Left lung (tissue), 10 donors: ENCODE measurements around the gene RAB4B. TPM values are rescaled to one million over a fixed set of nuclear protein-coding genes. Genes with fewer than 3 reads are reported as not detected.

Experiments
- ATAC-seq: fragments of 200-7000 bp; cut with Tn5 transposase; one replicate; pipeline ENCODE4 v1.9.1; 2020; ENCODE audit warnings: moderate library complexity
- DNase-seq, 4 donors: peaks; one replicate each; pipeline ENCODE4 v3.0.0-alpha.2; 2013 to 2020
- H3K27ac ChIP-seq, 2 donors: fragments of 200-600 bp; sonication (generic) in 1 of 2; one replicate each; pipeline versions ENCODE4 v1.5.0 to v1.8.0; 2020 to 2021
- H3K27me3 ChIP-seq, 2 donors: fragments of 200-600 bp; sonication (generic) in 1 of 2; one replicate each; pipeline versions ENCODE4 v1.5.0 to v1.8.0; 2020 to 2021
- H3K36me3 ChIP-seq, 2 donors: fragments of 200-600 bp; sonication (generic) in 1 of 2; one replicate each; pipeline versions ENCODE4 v1.5.0 to v1.8.0; 2020 to 2021
- H3K4me1 ChIP-seq, 2 donors: fragments of 200-600 bp; one replicate each; pipeline ENCODE4 v1.8.0; 2021
- H3K4me3 ChIP-seq, 2 donors: fragments of 200-600 bp; sonication (generic) in 1 of 2; one replicate each; pipeline versions ENCODE4 v1.5.0 to v1.8.0; 2020 to 2021; ENCODE audit warnings: mild to moderate bottlenecking in 1 of 2
- H3K9me3 ChIP-seq, 2 donors: fragments of 200-600 bp; sonication (generic) in 1 of 2; one replicate each; pipeline versions ENCODE4 v1.5.0 to v1.8.0; 2020 to 2021
- CTCF ChIP-seq, 2 donors: fragments of 200-600 bp; sonication (generic) in 1 of 2; IDR thresholded peaks; one replicate each; pipeline versions ENCODE4 v1.5.0 to v1.8.0; 2021; ENCODE audit warnings: antibody characterized with exemption in 2 of 2
- intact Hi-C, 2 donors: fragments of 100-400 bp; cut with DNase I; formaldehyde crosslinking; loops; one replicate each; pipeline versions ENCODE4 v1.11.2 to v1.14.2; 2022
- polyA plus RNA-seq, 6 donors: library from polyadenylated mRNA; unstranded; fragments of 120-200 nt; gene quantifications; one replicate each; pipeline ENCODE4 v1.2.1, GENCODE V29; 2013; ENCODE audit not compliant: insufficient read length in 6 of 6
- total RNA-seq, 2 donors: library from RNA; stranded (reverse); fragmentation: NEBNext Ultra II Directional; extraction: Animal tissue kit (Norgen Biotek cat#: 25700); gene quantifications; one replicate each; pipeline ENCODE4 v1.2.1, GENCODE V29; 2021
- donor health status: DM: no; HTN: yes; CAD: no.
- donor health status: DM: no; HTN: no; CAD: no.

The RAB4B gene
- total and polyA plus RNA-seq, 8 donors, result 11.1 to 50.4 (median 13.3) TPM

- no peak for TF ChIP-seq CTCF (IDR thresholded peaks at IDR 0.05)
- H3K36me3 ChIP-seq, result peaks cover 0 to 22% of the 10 kb centered on the region in 2 donors
- H3K27me3 ChIP-seq, result no peaks in the 10 kb centered on the region
- H3K4me3 ChIP-seq, result peak overlapping the region; percentile 58 to 62
- intact Hi-C loops, result no loop called here
- peak overlapping the region; percentile 91 to 94 for H3K27ac ChIP-seq
- peaks cover 36 to 82% of the 10 kb centered on the region in 2 donors for H3K4me1 ChIP-seq
- ATAC-seq, result no peak
- H3K9me3 ChIP-seq, result no peaks in the 10 kb centered on the region
- DNase-seq, result no peak
Observed at GRCh38 chr19:40752257-40752781, 25.7 kb upstream of the RAB4B start.

GRCh38 chr19:40754611-40755247 is 23.3 kb upstream of the RAB4B start:
- Histone ChIP-seq H3K9me3 (no peaks in the 10 kb centered on the region), H3K4me3 (peak overlapping the region in 1 of 2 donors; percentile 58), H3K4me1 (peaks cover 24 to 59% of the 10 kb centered on the region in 2 donors), H3K27me3 (no peaks in the 10 kb centered on the region), H3K27ac (peak overlapping the region; percentile 53 to 55), H3K36me3 (peaks cover 4 to 47% of the 10 kb centered on the region in 2 donors)
- no peak for ATAC-seq
- intact Hi-C loops, result no loop called here
- DNase-seq, result no peak
- TF ChIP-seq CTCF (IDR thresholded peaks at IDR 0.05), result no peak

- intact Hi-C loops, result no loop called here
Observed at GRCh38 chr19:40755248-40755624, 22.8 kb upstream of the RAB4B start.

GRCh38 chr19:40755791-40756190 is 22.3 kb upstream of the RAB4B start:
- Histone ChIP-seq H3K27ac (peak overlapping the region in 1 of 2 donors; percentile 55), H3K27me3 (no peaks in the 10 kb centered on the region), H3K36me3 (peaks cover 4 to 57% of the 10 kb centered on the region in 2 donors), H3K9me3 (no peaks in the 10 kb centered on the region), H3K4me1 (peaks cover 23 to 55% of the 10 kb centered on the region in 2 donors), H3K4me3 (no peak overlapping the region)
- DNase-seq (no peak), ATAC-seq (no peak)
- intact Hi-C loops, result no loop called here
- no peak for TF ChIP-seq CTCF (IDR thresholded peaks at IDR 0.05)

More at GRCh38 chr19:40755248-40755624, 22.8 kb upstream of the RAB4B start:
- Histone ChIP-seq H3K27ac (peak overlapping the region in 1 of 2 donors; percentile 55), H3K4me1 (peaks cover 23 to 55% of the 10 kb centered on the region in 2 donors), H3K36me3 (peaks cover 4 to 52% of the 10 kb centered on the region in 2 donors), H3K27me3 (no peaks in the 10 kb centered on the region), H3K9me3 (no peaks in the 10 kb centered on the region), H3K4me3 (no peak overlapping the region)
- no peak for DNase-seq
- no peak for ATAC-seq
- no peak for TF ChIP-seq CTCF (IDR thresholded peaks at IDR 0.05)

GRCh38 chr19:40756502-40757110 is 21.4 kb upstream of the RAB4B start:
- DNase-seq (no peak), ATAC-seq (peak; percentile 25)
- Histone ChIP-seq H3K9me3 (no peaks in the 10 kb centered on the region), H3K4me1 (peaks cover 23 to 54% of the 10 kb centered on the region in 2 donors), H3K27ac (peak overlapping the region in 1 of 2 donors; percentile 30), H3K36me3 (peaks cover 4 to 65% of the 10 kb centered on the region in 2 donors), H3K4me3 (no peak overlapping the region), H3K27me3 (no peaks in the 10 kb centered on the region)
- TF ChIP-seq CTCF (IDR thresholded peaks at IDR 0.05), result no peak
- intact Hi-C loops, result no loop called here
